HS-27A (cell line): ENCODE data around the gene PIP5K1C.

Source experiments
- DNase-seq: peaks from one replicate; pipeline ENCODE4 v3.0.0-alpha.2; 2012; ENCODE audit warnings: low read depth, missing footprints

PIP5K1C gene

GRCh38 chr19:3625996-3626472 is 74.2 kb downstream of the PIP5K1C start:
- no peak for DNase-seq

- no peak for DNase-seq
Measured at GRCh38 chr19:3623716-3624115, 76.6 kb downstream of the PIP5K1C start.

- no peak for DNase-seq
Measured at GRCh38 chr19:3622224-3622623, 78.0 kb downstream of the PIP5K1C start.

- no peak for DNase-seq
Measured at GRCh38 chr19:3621689-3622088, 78.6 kb downstream of the PIP5K1C start.

- DNase-seq, result no peak
Measured at GRCh38 chr19:3620817-3621547, 79.3 kb downstream of the PIP5K1C start.

- DNase-seq, result no peak
Measured at GRCh38 chr19:3620145-3620816, 80.0 kb downstream of the PIP5K1C start.

GRCh38 chr19:3619631-3620012 is 80.6 kb downstream of the PIP5K1C start:
- DNase-seq, result no peak

GRCh38 chr19:3618811-3619630 is 81.2 kb downstream of the PIP5K1C start:
- DNase-seq, result no peak

- DNase-seq, result no peak
Measured at GRCh38 chr19:3618144-3618810, 82.0 kb downstream of the PIP5K1C start.

- no peak for DNase-seq
Measured at GRCh38 chr19:3617463-3617862, 82.8 kb downstream of the PIP5K1C start.

- no peak for DNase-seq
Measured at GRCh38 chr19:3615524-3616135, 84.6 kb downstream of the PIP5K1C start.

GRCh38 chr19:3614858-3615505 is 85.3 kb downstream of the PIP5K1C start:
- no peak for DNase-seq

- no peak for DNase-seq
Measured at GRCh38 chr19:3613818-3614661, 86.2 kb downstream of the PIP5K1C start.

- DNase-seq, result no peak
Measured at GRCh38 chr19:3612901-3613741, 87.1 kb downstream of the PIP5K1C start.

GRCh38 chr19:3612330-3612729 is 87.9 kb downstream of the PIP5K1C start:
- no peak for DNase-seq

- DNase-seq, result no peak
Measured at GRCh38 chr19:3611841-3612240, 88.4 kb downstream of the PIP5K1C start.

- DNase-seq, result no peak
Measured at GRCh38 chr19:3610745-3611717, 89.2 kb downstream of the PIP5K1C start.
